ENCODE data around the gene FXR1.
"Not testable (repeated sequence)": the region's sequence is repeated elsewhere in the genome, so short reads cannot be mapped to it uniquely, and the experiment has no call there.

The FXR1 gene
- long read RNA-seq, donor 1, full-length matches to known transcripts, result 14 of 361 reads
- long read RNA-seq, donor 1, partial matches to known transcripts, result 271 of 361 reads
- long read RNA-seq, donor 1, other reads (novel, unspliced or antisense), result 76 of 361 reads
- long read RNA-seq, donor 2, full-length matches to known transcripts, result 8 of 171 reads
- long read RNA-seq, donor 2, partial matches to known transcripts, result 54 of 171 reads
- long read RNA-seq, donor 2, other reads (novel, unspliced or antisense), result 109 of 171 reads
- long read RNA-seq, donor 3, full-length matches to known transcripts, result 14 of 14 reads
- long read RNA-seq, donor 3, partial matches to known transcripts, result 0 of 14 reads
- long read RNA-seq, donor 3, other reads (novel, unspliced or antisense), result 0 of 14 reads
- long read RNA-seq, donor 4, full-length matches to known transcripts, result 18 of 31 reads
- long read RNA-seq, donor 4, partial matches to known transcripts, result 13 of 31 reads
- long read RNA-seq, donor 4, other reads (novel, unspliced or antisense), result 0 of 31 reads
- long read RNA-seq, donor 5, full-length matches to known transcripts, result 17 of 304 reads
- long read RNA-seq, donor 5, partial matches to known transcripts, result 80 of 304 reads
- long read RNA-seq, donor 5, other reads (novel, unspliced or antisense), result 207 of 304 reads
- long read RNA-seq, donor 6, full-length matches to known transcripts, result 25 of 41 reads
- long read RNA-seq, donor 6, partial matches to known transcripts, result 16 of 41 reads
- long read RNA-seq, donor 6, other reads (novel, unspliced or antisense), result 0 of 41 reads
- long read RNA-seq, donor 7, full-length matches to known transcripts, result 23 of 370 reads
- long read RNA-seq, donor 7, partial matches to known transcripts, result 123 of 370 reads
- long read RNA-seq, donor 7, other reads (novel, unspliced or antisense), result 224 of 370 reads
- long read RNA-seq, donor 8, full-length matches to known transcripts, result 14 of 25 reads
- long read RNA-seq, donor 8, partial matches to known transcripts, result 11 of 25 reads
- long read RNA-seq, donor 8, other reads (novel, unspliced or antisense), result 0 of 25 reads

DNA sequence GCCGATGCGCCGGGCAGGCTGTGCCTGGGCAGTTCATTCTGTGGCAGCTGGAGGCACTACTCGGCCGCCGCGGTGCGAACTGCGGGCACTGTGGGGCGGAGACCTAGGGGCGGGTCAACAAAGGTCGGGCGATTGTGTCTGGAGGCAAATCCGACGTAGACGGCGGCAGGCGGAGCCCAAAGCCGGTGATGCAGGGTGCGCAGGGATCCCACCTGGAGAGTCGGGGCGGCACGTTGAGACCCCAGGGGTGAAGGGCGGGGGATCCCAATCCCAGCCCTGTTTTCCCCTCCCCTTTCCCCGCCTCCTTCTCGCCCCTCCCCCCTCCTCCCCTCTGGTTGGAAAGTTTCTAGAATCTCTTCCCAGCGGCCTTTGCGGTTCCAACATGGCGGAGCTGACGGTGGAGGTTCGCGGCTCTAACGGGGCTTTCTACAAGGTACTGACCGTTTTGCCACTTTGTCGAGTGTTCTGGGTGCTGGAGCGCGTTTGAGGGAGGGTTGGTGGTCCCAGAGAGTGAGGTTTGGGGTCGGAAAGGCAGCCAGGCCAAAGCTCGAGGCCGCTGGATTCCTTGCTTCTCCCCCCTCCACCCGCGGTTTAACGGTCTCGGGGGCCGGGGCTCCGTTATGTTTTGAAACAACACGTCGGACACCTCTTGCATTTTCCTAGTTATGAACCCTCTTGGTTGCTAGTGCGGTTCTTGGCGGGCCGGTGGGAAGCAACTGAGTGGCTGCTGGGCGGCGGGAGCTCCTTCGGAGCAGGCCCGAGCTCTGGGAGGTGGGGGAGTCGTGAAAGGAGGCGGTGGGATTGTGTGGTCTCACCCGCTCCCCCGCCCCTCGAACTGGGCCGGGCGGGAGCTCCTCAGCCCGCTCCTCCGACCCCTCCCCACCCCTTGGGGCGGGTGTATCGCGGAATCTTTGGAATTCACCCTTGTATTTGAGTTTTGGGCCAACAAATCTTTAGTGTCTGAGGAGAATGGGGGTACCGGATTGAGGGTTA, at the start of gene FXR1:
Gene FXR1, plus strand, starts transcription at position 367 of the 993 bp plus-strand sequence. Its CDS starts 16 bp downstream, at position 383.
- DNase-seq, result peak; percentile 90

DNA sequence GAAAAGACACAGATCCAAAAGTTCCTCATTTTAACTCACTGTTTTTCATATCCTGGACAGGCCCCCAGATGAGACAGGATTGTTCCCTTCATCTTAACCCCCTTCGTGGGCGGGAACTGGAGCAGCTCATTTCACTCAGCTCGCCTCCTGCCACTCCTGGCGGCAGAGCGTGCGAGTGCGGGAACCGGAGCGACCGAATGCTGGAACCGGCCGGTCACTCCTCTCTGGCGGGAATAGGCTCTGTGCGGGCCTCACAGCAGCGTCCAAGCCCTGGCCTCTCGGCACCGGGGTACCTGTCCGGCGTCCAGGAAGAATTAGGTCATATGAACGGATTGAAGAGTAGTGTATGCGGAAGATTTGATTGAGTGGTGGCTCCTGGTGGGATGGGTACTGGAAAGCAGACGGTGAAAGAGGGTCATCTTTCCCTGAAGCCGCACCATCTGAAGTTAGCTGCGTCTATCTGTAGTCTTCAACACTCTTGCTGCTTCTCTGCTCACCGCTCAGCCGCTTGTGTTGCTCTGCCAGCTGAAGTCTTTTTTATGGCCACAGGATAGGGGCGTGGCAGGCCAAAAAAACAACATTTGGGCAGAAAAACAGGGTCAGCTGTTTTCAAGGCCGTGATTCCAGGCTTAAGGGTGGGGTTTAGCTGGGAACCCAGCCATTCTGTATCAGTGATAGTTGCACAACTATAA, 42.3 kb upstream of the FXR1 start:
- DNase-seq, result peak; percentile 56

DNA sequence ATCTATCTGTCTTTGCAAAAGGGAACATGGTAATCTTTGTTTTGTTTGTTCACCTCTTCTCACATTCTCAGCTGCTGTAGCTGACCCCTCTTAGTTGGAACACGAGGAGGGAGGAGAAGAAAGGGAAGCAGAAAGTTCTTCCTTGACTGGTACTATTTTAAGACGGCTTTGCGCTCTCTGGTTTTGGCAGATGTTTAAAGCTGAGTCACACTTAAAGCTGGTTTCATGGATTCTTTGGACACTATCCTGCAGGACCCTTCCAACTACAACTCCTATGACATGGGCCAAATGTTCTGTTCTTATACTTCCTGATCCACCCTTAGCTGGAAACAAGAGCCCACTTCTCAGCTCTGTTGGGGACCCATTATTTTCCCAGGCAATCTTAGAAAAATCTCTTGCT, 40.6 kb upstream of the FXR1 start:
- no peak for DNase-seq

DNA sequence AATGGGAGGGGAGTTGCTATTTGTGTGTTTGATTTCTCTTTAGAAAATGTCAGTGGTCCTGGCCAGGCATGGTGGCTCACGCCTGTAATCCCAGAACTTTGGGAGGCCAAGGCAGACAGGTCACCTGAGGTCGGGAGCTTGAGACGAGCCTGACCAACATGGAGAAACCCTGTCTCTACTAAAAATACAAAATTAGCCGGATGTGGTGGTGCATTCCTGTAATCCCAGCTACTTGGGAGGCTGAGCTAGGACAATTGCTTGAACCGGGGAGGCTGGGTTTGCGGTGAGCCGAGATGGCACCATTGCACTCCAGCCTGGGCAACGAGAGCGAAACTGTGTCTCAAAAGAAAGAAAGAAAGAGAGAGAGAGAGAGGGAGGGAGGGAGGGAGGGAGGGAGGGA, 40.0 kb upstream of the FXR1 start:
- not testable (repeated sequence) for DNase-seq

DNA sequence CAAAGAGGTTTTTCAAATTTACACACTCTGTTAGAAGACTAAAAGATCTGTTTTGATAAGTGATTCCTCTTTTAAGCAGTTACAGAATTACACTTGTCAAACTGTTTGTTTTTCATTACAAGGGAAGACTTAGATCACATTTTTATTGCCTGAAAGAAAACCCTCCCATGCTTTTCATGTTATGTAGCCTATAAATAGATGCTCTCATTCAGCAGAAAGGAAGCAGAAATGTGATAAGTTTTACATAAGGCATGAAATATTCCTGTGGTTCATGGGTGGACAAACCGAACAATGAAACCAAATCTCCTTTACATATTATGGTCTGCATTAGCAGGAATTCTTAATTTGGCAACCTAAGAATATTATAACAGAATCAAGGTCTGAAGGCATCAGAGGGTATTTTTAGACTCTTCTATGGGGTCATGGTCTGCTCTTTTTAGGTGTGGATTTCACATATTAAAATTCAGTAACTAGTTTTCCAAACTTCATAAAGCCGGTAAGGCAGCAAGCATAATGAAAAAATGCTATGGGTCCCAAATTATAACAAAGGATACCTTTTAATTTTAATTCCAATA, 37.3 kb upstream of the FXR1 start:
- DNase-seq, result no peak

DNA sequence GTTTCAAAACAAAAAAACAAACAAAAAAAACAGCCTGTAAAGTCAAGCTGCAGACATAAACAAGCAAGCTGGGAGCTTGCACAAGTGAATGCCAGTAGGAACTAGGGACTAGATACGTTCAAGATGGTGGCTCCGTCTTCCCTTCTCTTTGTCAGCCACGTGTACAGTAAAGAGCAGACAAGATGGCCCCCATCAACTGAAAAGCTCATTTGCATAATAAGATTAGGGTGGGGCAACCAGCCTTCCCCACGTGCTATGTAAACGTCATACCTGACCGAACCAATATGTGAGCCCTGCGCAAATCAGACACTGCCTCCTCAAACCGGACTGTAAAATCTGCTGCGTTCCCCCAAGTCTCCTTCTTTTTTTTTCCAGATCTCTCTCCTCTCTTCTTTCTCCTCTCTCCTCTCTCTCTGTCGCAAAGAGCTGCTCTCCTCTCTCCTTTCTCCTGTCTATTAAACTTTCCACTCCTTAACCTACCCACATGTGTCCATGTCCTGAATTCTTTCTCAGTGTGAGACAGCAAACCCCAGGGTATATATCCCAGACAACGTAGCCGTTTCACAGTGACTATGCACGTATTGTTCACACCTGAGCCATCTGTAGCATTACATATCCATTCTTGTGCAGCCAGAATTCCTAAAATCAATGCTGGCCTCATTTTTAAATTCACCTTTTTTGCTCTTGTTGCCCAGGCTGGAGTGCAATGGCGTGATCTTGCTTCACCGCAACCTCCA, 31.2 kb upstream of the FXR1 start:
- no peak for DNase-seq

DNA sequence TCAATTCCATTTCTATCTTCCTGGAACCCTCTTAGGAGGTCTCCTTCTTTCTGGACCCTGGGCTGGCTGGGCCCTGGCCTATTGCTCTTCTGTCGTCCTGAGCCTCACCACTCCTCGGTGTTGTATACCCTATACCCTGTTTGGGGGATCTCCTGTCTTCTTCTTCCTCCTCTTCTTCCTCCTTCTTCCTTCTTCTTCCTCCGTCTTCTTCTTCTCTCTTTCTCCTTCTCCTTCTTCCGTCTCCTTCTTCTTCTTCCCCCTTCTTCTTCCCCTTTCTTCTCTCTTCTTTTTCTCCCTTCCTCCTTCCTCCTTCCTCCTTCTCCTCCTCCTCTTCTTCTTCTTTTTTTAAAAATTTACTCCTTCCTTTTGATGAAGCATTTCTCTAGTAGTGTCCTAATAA, 30.4 kb upstream of the FXR1 start:
- DNase-seq, result no peak

DNA sequence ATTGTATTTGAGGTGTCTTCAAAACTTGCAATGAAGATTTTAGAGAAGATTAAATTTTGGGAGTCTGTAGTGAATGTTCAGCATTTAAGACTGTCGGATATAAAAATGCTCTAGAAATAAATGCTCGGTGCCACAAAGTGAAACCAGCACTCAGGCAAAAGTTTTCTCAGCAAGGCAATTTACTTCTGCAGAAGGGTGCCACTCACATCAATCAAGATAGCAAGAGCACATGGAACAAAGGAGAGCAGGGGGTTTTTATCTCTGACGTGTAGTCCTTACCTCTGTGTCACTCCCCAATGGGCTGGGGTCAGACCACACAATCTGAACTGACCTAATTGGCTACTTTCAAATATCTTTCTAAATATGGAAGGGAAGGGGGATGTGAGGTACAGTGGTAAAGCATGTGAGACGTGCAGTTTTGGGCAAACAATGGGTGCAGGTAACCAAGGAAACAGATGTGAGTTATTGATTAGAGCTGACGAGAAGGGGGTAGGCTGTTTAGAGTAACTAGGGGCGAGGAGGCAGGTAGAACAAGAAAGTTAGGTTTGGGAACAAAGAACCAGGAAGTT, 23.4 kb upstream of the FXR1 start:
- no peak for DNase-seq

DNA sequence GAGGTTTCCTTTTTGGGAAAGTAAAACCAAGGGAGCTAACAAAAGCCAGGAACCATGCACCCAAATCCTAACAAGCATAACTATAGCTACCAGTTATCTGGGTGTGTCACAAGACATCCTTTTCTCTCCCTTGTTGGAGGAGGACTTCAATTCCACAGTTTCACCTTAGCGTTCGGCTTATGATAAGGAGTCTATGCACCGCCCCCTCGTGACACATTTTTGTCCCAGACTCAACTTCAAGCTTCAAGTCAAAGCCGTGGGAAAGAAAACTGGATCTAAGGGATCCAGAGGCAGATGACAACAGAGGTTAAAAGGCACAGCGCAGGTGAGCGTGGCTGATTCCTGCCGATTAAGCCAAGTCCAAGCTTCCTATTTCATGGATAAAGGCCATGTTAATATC, 13.9 kb upstream of the FXR1 start:
- no peak for DNase-seq

DNA sequence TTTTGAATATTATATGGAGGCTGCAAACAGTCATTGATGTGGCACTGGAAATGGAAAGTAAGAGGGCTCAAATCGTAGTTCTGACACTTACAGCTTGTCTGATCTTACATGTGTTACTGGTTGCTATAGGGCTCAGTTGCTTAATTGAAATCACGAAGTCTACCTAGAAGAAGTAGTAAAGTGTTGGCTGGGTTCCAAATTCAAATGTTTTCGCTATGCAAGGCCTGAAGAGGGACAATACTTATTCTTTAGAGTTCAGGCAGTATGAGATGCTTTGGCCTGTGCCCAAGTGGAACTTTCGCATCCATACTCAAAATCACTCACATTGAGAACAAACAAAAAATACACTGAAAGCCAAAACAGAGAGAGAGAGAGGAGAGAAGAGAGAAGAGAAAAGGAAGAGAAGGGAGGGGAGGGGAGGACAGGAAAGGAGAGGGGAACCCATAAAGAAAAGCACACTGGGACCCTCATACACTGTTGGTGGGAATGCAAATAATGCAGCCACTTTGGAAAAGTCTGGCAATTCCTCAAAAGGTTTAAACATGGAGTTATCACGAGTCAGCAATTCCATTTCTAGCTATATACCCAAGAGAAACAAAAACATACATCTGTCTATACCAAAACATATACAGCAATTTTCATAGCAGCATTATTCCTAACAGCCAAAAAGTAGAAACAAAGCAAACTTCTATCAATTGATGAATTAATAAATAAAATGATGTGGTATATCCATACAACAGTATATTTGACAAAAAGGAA, 2.9 kb upstream of the FXR1 start:
- DNase-seq, result no peak

DNA sequence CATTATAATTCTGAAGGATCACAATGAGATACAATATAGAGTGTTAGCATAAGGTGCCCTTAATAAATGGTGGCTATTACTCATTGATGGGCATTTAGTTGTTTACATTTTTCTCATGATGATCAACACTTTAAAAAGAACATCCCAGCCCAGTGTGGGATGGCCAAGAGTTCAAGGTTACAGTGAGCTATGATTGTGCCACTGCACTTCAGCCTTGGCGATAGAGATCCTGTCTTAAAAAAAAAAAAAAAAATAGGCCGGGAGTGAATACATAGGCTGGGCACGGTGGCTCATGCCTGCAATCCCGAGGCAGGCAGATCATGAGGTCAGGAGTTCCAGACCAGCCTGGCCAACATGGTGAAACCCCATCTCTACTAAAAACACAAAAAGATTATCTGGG, 1.6 kb upstream of the FXR1 start:
- DNase-seq, result no peak

DNA sequence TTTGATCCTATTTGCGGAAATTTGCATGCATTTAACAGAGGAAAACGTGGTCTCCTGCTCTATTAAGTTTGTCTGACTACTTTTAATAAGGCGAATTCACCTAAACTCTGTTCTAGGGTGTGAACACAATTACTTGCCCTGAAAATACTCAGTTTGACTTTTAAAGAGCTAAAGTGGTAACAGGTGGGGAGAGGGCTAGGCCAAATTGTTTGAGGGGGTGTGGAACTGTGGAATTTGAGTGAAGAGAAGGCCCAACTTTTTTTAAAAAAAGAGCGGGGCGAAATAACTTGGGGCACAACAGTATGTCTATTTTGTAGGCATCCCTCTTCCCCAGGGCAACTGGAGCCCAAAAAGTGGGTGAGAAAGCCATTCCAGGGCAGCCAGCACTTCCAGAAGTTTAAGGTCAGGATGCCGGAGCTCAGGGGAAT, 580 bp upstream of the FXR1 start:
- DNase-seq, result no peak

DNA sequence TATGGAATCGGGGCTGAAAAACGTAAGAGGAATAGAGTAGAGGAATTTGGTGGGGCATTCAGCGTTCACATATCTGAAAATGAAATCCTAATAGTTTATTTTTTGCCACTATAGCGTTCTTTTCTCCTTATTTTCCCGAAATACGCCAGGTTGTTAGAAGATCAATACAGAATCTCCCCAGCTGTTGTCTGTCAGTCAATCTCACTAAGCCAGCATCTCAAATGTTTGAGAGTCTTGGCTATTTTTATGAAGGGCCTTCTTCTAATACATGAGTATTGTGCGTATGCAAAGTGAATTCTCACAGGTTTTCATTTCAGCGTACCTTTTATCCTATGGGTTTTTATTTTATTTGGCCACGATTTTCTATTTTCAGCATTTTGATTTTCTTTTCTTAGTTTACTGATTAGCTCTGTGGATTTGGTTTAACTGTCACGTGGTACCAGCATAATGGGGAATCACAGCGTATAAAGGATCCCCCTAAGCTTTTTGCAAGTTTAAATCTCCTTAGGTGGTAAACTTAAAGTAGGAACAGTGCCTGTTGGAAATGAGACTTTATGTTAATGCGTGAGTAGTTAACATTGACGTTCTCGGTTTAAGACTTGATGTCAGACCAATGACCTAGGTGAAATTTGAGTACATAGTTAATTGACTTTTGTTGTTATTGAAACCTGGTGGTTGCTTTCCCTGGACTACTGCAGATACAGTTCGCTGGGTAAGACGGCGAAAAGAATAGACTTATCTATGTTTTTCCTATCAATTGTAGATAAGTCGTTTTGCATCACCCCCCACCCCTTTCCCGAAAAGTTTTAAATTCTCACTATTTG, 1.3 kb downstream of the FXR1 start:
- peak; percentile 20 for DNase-seq

DNA sequence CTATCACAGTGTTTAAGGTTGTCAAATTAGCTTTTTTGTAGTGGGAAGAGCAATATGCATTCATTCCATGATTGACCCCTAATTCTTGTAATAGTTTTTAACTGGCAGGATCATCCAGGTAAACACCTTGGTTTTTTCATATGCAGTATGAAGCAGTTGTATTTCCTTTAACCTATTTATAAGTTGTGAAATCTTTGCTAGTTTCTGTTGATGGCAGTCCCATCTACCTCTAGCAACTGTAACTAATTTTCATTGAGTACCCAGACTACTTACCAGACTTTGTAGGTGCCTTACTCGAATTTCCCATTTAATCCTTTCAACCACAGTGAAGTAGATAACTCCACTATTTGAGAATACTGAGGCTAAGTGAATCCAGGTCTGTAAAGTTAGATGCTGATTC, 6.1 kb downstream of the FXR1 start:
- no peak for DNase-seq

DNA sequence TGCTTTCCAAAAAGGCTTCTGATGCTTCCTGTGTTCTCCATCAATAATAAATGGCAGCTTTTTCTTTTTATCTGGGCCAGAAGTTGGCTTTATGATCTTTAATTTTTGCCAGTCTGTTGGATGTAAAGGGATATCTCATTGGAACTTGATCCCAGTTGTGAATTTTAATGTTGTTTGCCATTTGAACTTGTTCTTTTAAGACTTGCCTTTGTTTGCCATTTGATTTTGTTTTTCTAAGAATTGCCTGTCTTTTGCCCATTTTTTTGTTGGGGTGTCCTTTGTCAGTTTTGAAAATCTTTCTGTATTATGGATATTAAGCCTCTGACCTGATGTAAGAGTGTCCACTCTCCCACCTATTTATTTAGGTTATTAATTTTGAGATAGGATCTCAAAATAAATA, 9.8 kb downstream of the FXR1 start:
- no peak for DNase-seq

DNA sequence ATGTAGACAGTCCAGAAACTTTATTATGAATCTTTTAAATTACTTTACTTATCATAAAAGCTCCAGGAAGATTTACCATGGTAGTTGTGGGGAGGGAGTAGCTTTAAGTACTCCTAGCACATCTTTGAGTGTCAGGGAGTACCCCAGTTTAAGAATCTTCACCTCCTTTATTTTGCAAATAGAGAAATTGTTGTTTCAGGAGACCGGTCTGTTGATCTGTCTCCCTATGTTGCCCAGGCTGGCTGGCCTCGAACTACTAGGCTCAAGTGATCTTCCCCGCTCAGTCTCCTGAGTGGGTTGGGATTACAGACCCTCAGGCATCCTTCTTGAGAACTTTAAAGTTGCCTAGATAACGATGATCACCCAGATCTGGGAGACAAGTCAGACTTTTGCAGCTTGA, 11.1 kb downstream of the FXR1 start:
- no peak for DNase-seq

DNA sequence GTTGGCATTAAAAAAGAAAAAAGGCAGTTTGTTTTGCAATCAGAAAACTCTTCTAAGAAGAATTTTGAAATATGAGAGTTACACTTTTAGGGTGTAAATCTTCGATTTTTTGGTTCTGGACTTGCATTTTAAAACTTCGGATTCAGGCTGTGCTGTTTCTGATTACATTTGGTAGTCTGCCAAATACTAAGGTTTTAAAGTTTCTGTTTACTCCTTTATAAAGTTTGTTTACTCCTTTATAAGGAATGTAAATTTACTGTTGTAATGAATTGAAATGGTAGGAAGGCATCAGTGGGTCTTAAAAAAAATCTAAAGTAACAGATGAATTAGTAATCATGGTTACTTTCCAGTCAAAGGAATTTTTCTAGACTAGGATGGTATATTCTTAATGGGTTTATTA, 14.1 kb downstream of the FXR1 start:
- DNase-seq, result no peak

DNA sequence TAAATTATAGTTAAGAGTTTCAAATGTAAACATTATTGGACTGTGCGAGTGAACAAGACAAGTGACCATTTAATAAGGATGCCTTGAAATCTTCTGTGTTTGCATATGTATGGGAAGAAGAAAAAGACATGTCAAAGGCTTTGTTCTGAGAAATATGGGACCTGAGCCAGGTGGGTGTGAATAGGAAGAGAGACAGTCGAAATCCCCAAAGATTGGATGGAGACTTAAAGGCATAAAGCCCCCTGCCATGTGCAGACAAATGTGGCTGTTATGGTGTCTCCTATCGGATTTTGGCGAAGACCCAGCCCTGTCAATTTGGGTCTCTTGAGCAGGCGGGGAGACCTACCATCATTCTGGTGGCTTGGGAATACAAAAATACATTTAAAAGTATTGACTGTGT, 16.9 kb downstream of the FXR1 start:
- DNase-seq, result no peak

Measured in right kidney (tissue), 9 donors.